GM12878 (cell line): ENCODE measurements around the gene C1orf174. TPM values are rescaled to one million over a fixed set of nuclear protein-coding genes. Genes with fewer than 3 reads are reported as not detected.

Experiments
- ATAC-seq: fragments of 200-7000 bp; cut with Tn5 transposase; 3 replicates; pipeline ENCODE4 v1.9.1; 2020; ENCODE audit warnings: mild to moderate bottlenecking, moderate library complexity
- BruUV-seq: library from RNA; stranded (reverse); fragments of 400-500 nt; replicated peaks from 2 replicates; lab custom pipeline; 2021; lab: Mats Ljungman, UMichigan
- CTCF ChIA-PET: fragments of 300-600 bp; sonication (Branson Sonifier 250); formaldehyde crosslinking; extraction: SDS; loops from one replicate; lab custom pipeline; 2021; ENCODE audit warnings: inconsistent platforms; lab: Yijun Ruan, JAX
- POLR2A ChIA-PET: fragments of 350-600 bp; formaldehyde crosslinking; extraction: SDS; loops from one replicate; lab custom pipeline; 2021; ENCODE audit warnings: inconsistent platforms; lab: Charles Lee
- RAD21 ChIA-PET: fragments of 300-600 bp; sonication (Branson Sonifier 250); formaldehyde crosslinking; loops from one replicate; lab custom pipeline; 2023; ENCODE audit warnings: antibody characterized with exemption; ENCODE audit not compliant: unreplicated experiment; lab: Charles Lee
- SMC1A ChIA-PET: fragments of 300-600 bp; sonication (Branson Sonifier 250); formaldehyde crosslinking; loops from one replicate; lab custom pipeline; 2023; ENCODE audit not compliant: unreplicated experiment, uncharacterized antibody; lab: Charles Lee
- DNase-seq: peaks from one replicate; pipeline ENCODE4 v3.0.0-alpha.2; 2011; ENCODE audit warnings: low read depth, low spot score
- FAIRE-seq: peaks from 3 replicates; lab custom pipeline; 2011; peaks lifted over from hg19 to GRCh38; lab: Jason Lieb, UNC
- H2AFZ ChIP-seq: 2 replicates; pipeline ENCODE4 v1.6.0; 2011; ENCODE audit warnings: low read depth, low read length, control low read depth; ENCODE audit not compliant: control insufficient read depth
- H3K27ac ChIP-seq: 2 replicates; pipeline ENCODE4 v1.5.1; 2011; ENCODE audit warnings: control low read depth; ENCODE audit not compliant: control insufficient read depth, insufficient read depth
- H3K27me3 ChIP-seq, 2 experiments: replicated peaks in 1 of 2; 2 replicates each; pipeline versions ENCODE4 v1.6.0 to v1.6.1; 2011; ENCODE audit warnings: low read length in 1 of 2; ENCODE audit not compliant: control insufficient read depth in 2 of 2, insufficient read depth in 2 of 2
- H3K36me3 ChIP-seq, 2 experiments: 2 replicates each; pipeline ENCODE4 v1.5.1; 2011; ENCODE audit warnings: low read length in 1 of 2; ENCODE audit not compliant: control insufficient read depth in 2 of 2, insufficient read depth in 2 of 2
- H3K4me1 ChIP-seq: 2 replicates; pipeline ENCODE4 v1.6.1; 2011; ENCODE audit warnings: mild to moderate bottlenecking, low read length, moderate library complexity, mixed read lengths; ENCODE audit not compliant: control insufficient read depth, insufficient read depth
- H3K4me2 ChIP-seq: 2 replicates; pipeline ENCODE4 v1.6.0; 2011; ENCODE audit warnings: control low read depth; ENCODE audit not compliant: control insufficient read depth, insufficient read depth
- H3K4me3 ChIP-seq: fragments of 200-600 bp; sonication (generic); 2 replicates; pipeline ENCODE4 v1.5.1; 2016
- H3K79me2 ChIP-seq: 2 replicates; pipeline ENCODE4 v1.6.0; 2011; ENCODE audit warnings: low read length; ENCODE audit not compliant: control insufficient read depth, insufficient read depth
- H3K9ac ChIP-seq: 2 replicates; pipeline ENCODE4 v1.8.0; 2011; ENCODE audit warnings: low read length, control low read depth, mixed read lengths; ENCODE audit not compliant: control insufficient read depth, insufficient read depth
- H3K9me3 ChIP-seq: replicated peaks from 3 replicates; pipeline ENCODE4 v1.5.1; 2011; ENCODE audit warnings: mild to moderate bottlenecking, low read length; ENCODE audit not compliant: control insufficient read depth, insufficient read depth
- H4K20me1 ChIP-seq: 2 replicates; pipeline ENCODE4 v1.6.0; 2011; ENCODE audit not compliant: control insufficient read depth, insufficient read depth
- CREM ChIP-seq: IDR thresholded peaks from 2 replicates; pipeline ENCODE4 v1.6.1; 2014; ENCODE audit warnings: antibody characterized with exemption, low read depth
- GABPA ChIP-seq: IDR thresholded peaks from 2 replicates; pipeline ENCODE4 v1.6.1; 2014; ENCODE audit warnings: antibody characterized with exemption, low read depth, mild to moderate bottlenecking, inconsistent platforms
- HDGF ChIP-seq: fragments of 450-650 bp; IDR thresholded peaks from 2 replicates; pipeline ENCODE4 v1.6.1; 2016; ENCODE audit warnings: antibody characterized with exemption
- HSF1 ChIP-seq: fragments of 150-350 bp; IDR thresholded peaks from 2 replicates; pipeline ENCODE4 v1.6.1; 2014; ENCODE audit warnings: mild to moderate bottlenecking, low read depth, low read length
- KAT2A ChIP-seq: conservative IDR thresholded peaks from 2 replicates; pipeline ENCODE4 v1.6.1; 2011; ENCODE audit warnings: low read depth, low read length; ENCODE audit not compliant: control insufficient read depth
- LARP7 ChIP-seq: fragments of 450-650 bp; IDR thresholded peaks from 2 replicates; pipeline ENCODE4 v1.6.1; 2017; ENCODE audit warnings: mild to moderate bottlenecking
- NFYB ChIP-seq: IDR thresholded peaks from 2 replicates; pipeline ENCODE4 v1.6.1; 2011; ENCODE audit warnings: low read depth, mild to moderate bottlenecking, low read length, improper control_type of control experiment, moderate library complexity; ENCODE audit not compliant: insufficient read depth
- NKRF ChIP-seq: fragments of 450-650 bp; conservative IDR thresholded peaks from 2 replicates; pipeline ENCODE4 v1.6.1; 2017; ENCODE audit warnings: mild to moderate bottlenecking, moderate library complexity
- NR2F1 ChIP-seq: fragments of 450-650 bp; conservative IDR thresholded peaks from 2 replicates; pipeline ENCODE4 v1.6.1; 2017; ENCODE audit warnings: mild to moderate bottlenecking
- PRDM15 ChIP-seq: fragments of 450-650 bp; formaldehyde crosslinking; IDR thresholded peaks from 2 replicates; pipeline ENCODE4 v1.4.0; 2020; ENCODE audit warnings: mild to moderate bottlenecking, moderate library complexity
- ZNF24 ChIP-seq: fragments of 450-650 bp; IDR thresholded peaks from 2 replicates; pipeline ENCODE4 v1.6.1; 2017; ENCODE audit warnings: antibody characterized with exemption, mild to moderate bottlenecking
- ZNF687 ChIP-seq: fragments of 450-650 bp; IDR thresholded peaks from 2 replicates; pipeline ENCODE4 v1.6.1; 2017; ENCODE audit warnings: mild to moderate bottlenecking, moderate library complexity
- WGBS: methylation state at CpG from one replicate; pipeline ENCODE4 v1.1.6; 2016; ENCODE audit warnings: low lambda C conversion rate; ENCODE audit not compliant: insufficient replicate concordance, insufficient coverage; ENCODE audit errors: missing lambda C conversion rate; 5-methylcytosine and 5-hydroxymethylcytosine counted together
- in situ Hi-C: fragments of 300-500 bp; cut with MboI; formaldehyde crosslinking; loops from 9 replicates; pipeline ENCODE4 v1.14.3; 2018; ENCODE audit warnings: mixed read lengths
- intact Hi-C: fragments of 100-400 bp; cut with micrococcal nuclease; formaldehyde crosslinking; loops from one replicate; pipeline ENCODE4 v1.14.2; 2022; ENCODE audit not compliant: unreplicated experiment
- polyA plus RNA-seq, 11 experiments: library from polyadenylated mRNA; depleted of rRNA in 4 of 11; unstranded in 6 of 11; stranded (reverse) in 5 of 11; fragments of >200 nt; fragmentation: Nextera tagmentation in 4 of 11; fragmentation: Illumina TruSeq in 1 of 11; extraction: Ambion mirVana in 4 of 11; extraction: Trizol in 1 of 11; gene quantifications; 1 replicate in 1 of 11; 2 replicates in 10 of 11; pipeline versions ENCODE4 v1.2.1 to v1.2.3, GENCODE V29; 2011 to 2016; ENCODE audit warnings: inconsistent platforms in 2 of 11, missing spikeins in 2 of 11, low read depth in 1 of 11
- total RNA-seq, 4 experiments: library from RNA; depleted of rRNA in 3 of 4; stranded (reverse); fragments of >200 nt in 3 of 4; fragmentation: Illumina TruSeq in 1 of 4; extraction: Trizol in 1 of 4; gene quantifications; 2 replicates each; pipeline versions ENCODE4 v1.2.1 to v1.2.3, GENCODE V29; 2013 to 2021

C1orf174 gene
- total and polyA plus RNA-seq, 10 of the 15 experiments (the other 5 are each of a cell fraction or from before 2014, with no cell fraction given): 17.5 to 35.4 (median 25.1) TPM

GRCh38 chr1:3879787-3880428 is 20.2 kb downstream of the C1orf174 start (continued):
- no peak for TF ChIP-seq PRDM15
- TF ChIP-seq NR2F1: no peak
- no peak for TF ChIP-seq LARP7
- no peak for TF ChIP-seq HSF1

GRCh38 chr1:3879099-3879498 is 21.0 kb downstream of the C1orf174 start:
- no TSS peak for BruUV-seq
- 94% methylated on average over 7 of the region's 7 CpGs for WGBS
- H3K9ac ChIP-seq: no peak overlapping the region
- no peak for TF ChIP-seq ZNF24
- TF ChIP-seq NFYB: no peak
- TF ChIP-seq NKRF: no peak
- TF ChIP-seq HDGF: no peak
- no peak for TF ChIP-seq CREM
- TF ChIP-seq KAT2A: no peak
- no peak for TF ChIP-seq ZNF687
- no peak for TF ChIP-seq GABPA
- TF ChIP-seq, all 136 proteins: peak for 0
- no peak overlapping the region for H3K27ac ChIP-seq
- no peaks in the 10 kb centered on the region for H3K4me1 ChIP-seq
- no peak overlapping the region for H2AFZ ChIP-seq
- FAIRE-seq (no peak), ATAC-seq (no peak), DNase-seq (no peak)
- no peaks in the 10 kb centered on the region for H3K9me3 ChIP-seq
- ChIA-PET SMC1A (no interaction called here), POLR2A (no interaction called here), RAD21 (no interaction called here), CTCF (no interaction called here)
- no peaks in the 10 kb centered on the region for H4K20me1 ChIP-seq
- intact Hi-C loops: no loop called here
- no peak overlapping the region for H3K4me2 ChIP-seq
- H3K27me3 ChIP-seq: no peaks in the 10 kb centered on the region
- H3K79me2 ChIP-seq: no peaks in the 10 kb centered on the region
- peaks cover 0 to 10% of the 10 kb centered on the region in 2 experiments; a peak in 1 of 4 replicates for H3K36me3 ChIP-seq
- in situ Hi-C loops: no loop called here
- H3K4me3 ChIP-seq: no peak overlapping the region
